GM13976 (cell line): ENCODE measurements around the gene HCRTR1.

ENCODE experiments used
- DNase-seq: peaks from one replicate; pipeline ENCODE4 v3.0.0; 2012; ENCODE audit warnings: low spot score
- CTCF ChIP-seq: IDR thresholded peaks from 2 replicates; pipeline ENCODE4 v1.5.1; 2012; ENCODE audit warnings: borderline replicate concordance, mild to moderate bottlenecking; ENCODE audit not compliant: insufficient read depth; ENCODE audit errors: extremely low read depth, missing control alignments, control extremely low read depth
- in situ Hi-C: fragments of 300-500 bp; cut with MboI; formaldehyde crosslinking; loops from one replicate; pipeline ENCODE4 v1.12.0; 2022; ENCODE audit warnings: low sequenced_read_pairs, mixed read lengths, inconsistent platforms; ENCODE audit not compliant: unreplicated experiment

Gene HCRTR1

GRCh38 chr1:31655756-31656155, 38.3 kb downstream of the HCRTR1 start:
- no peak for TF ChIP-seq CTCF
- in situ Hi-C loops, result loop anchor here (25.0 kb wide), 1 partner anchor 307 kb away; no protein-coding TSS in a partner anchor

GRCh38 chr1:31657020-31657804, 39.7 kb downstream of the HCRTR1 start:
- in situ Hi-C loops, result loop anchor here (25.0 kb wide), 1 partner anchor 305 kb away; no protein-coding TSS in a partner anchor
- TF ChIP-seq CTCF, result no peak
- DNase-seq, result peak; percentile 22

More at GRCh38 chr1:31655756-31656155, 38.3 kb downstream of the HCRTR1 start:
- no peak for DNase-seq

GRCh38 chr1:31657972-31658510, 40.6 kb downstream of the HCRTR1 start:
- peak; percentile 12 for DNase-seq
- in situ Hi-C loops, result loop anchor here (25.0 kb wide), 1 partner anchor 304 kb away; no protein-coding TSS in a partner anchor
- TF ChIP-seq CTCF, result no peak

GRCh38 chr1:31658721-31659120, 41.2 kb downstream of the HCRTR1 start:
- TF ChIP-seq CTCF, result no peak
- in situ Hi-C loops, result loop anchor here (25.0 kb wide), 1 partner anchor 304 kb away; no protein-coding TSS in a partner anchor
- DNase-seq, result peak; percentile 23

GRCh38 chr1:31659889-31660288, 42.4 kb downstream of the HCRTR1 start:
- peak; percentile 12 for DNase-seq
- in situ Hi-C loops, result loop anchor here (10.0 to 25.0 kb wide), 2 partner anchors 135 to 302 kb away; no protein-coding TSS in a partner anchor
- TF ChIP-seq CTCF, result no peak

- no peak for DNase-seq
- no peak for TF ChIP-seq CTCF
- in situ Hi-C loops, result loop anchor here (10.0 to 25.0 kb wide), 2 partner anchors 134 to 301 kb away; no protein-coding TSS in a partner anchor
Measured at GRCh38 chr1:31660871-31661455, 43.5 kb downstream of the HCRTR1 start.
